Breast epithelium (tissue), 4 donors: ENCODE results near the gene IL27RA. TPM values are rescaled to one million over a fixed set of nuclear protein-coding genes. Genes with fewer than 3 reads are reported as not detected.
A peak's percentile ranks its signal among the peaks of the same experiment; 100 is the strongest.

Experiments
- DNase-seq, 2 donors: peaks; one replicate each; pipeline ENCODE4 v3.0.0-alpha.2; 2019; ENCODE audit warnings: low spot score in 2 of 2
- H3K27ac ChIP-seq, 2 donors: fragments of 200-600 bp; sonication (generic) in 1 of 2; one replicate each; pipeline ENCODE4 v1.5.1; 2016 to 2019; ENCODE audit warnings: mild to moderate bottlenecking in 1 of 2
- H3K27me3 ChIP-seq, 2 donors: fragments of 200-600 bp; sonication (generic) in 1 of 2; one replicate each; pipeline versions ENCODE4 v1.5.1 to v1.6.0; 2017 to 2019; ENCODE audit warnings: control low read depth in 1 of 2, mild to moderate bottlenecking in 1 of 2
- H3K36me3 ChIP-seq: fragments of 200-600 bp; one replicate; pipeline ENCODE4 v1.5.1; 2019
- H3K4me1 ChIP-seq, 2 donors: fragments of 200-600 bp; sonication (generic); one replicate each; pipeline ENCODE4 v1.5.1; 2016 to 2019; ENCODE audit warnings: control low read depth in 1 of 2
- H3K4me3 ChIP-seq, 3 donors: fragments of 200-600 bp; sonication (generic); 1 replicate in 2 of 3; 2 replicates in 1 of 3; pipeline ENCODE4 v1.5.1; 2016 to 2019; ENCODE audit warnings: mild to moderate bottlenecking in 3 of 3, moderate library complexity in 2 of 3
- H3K9me3 ChIP-seq, 2 donors: fragments of 200-600 bp; sonication (generic) in 1 of 2; one replicate each; pipeline ENCODE4 v1.5.1; 2016 to 2019; ENCODE audit warnings: control low read depth in 1 of 2
- POLR2A ChIP-seq: fragments of 450-650 bp; IDR thresholded peaks from one replicate; pipeline ENCODE4 v1.6.1; 2016; ENCODE audit warnings: antibody characterized with exemption, mild to moderate bottlenecking, moderate library complexity
- POLR2AphosphoS5 ChIP-seq, 3 donors: sonication (generic); formaldehyde crosslinking; IDR thresholded peaks; one replicate each; pipeline ENCODE4 v1.6.1; 2017; ENCODE audit warnings: antibody characterized with exemption in 3 of 3
- intact Hi-C: fragments of 100-400 bp; cut with DNase I; formaldehyde crosslinking; loops from one replicate; pipeline ENCODE4 v1.15.1; 2023; ENCODE audit warnings: low total_unique reads
- total RNA-seq, 3 donors: library from RNA; depleted of rRNA; stranded (reverse); fragments of >200 nt; gene quantifications; one replicate each; pipeline ENCODE4 v1.1.0, GENCODE V29; 2016
- TF ChIP-seq, protein P1 (sequence below), 3 donors: fragments of 450-650 bp; IDR thresholded peaks; one replicate each; pipeline ENCODE4 v1.5.1; 2016 to 2017; ENCODE audit warnings: antibody characterized with exemption in 3 of 3, mild to moderate bottlenecking in 3 of 3, moderate library complexity in 3 of 3

Gene IL27RA
- total RNA-seq, 3 donors from 2014 or later, result 5.1 to 11.0 (median 5.2) TPM

DNA sequence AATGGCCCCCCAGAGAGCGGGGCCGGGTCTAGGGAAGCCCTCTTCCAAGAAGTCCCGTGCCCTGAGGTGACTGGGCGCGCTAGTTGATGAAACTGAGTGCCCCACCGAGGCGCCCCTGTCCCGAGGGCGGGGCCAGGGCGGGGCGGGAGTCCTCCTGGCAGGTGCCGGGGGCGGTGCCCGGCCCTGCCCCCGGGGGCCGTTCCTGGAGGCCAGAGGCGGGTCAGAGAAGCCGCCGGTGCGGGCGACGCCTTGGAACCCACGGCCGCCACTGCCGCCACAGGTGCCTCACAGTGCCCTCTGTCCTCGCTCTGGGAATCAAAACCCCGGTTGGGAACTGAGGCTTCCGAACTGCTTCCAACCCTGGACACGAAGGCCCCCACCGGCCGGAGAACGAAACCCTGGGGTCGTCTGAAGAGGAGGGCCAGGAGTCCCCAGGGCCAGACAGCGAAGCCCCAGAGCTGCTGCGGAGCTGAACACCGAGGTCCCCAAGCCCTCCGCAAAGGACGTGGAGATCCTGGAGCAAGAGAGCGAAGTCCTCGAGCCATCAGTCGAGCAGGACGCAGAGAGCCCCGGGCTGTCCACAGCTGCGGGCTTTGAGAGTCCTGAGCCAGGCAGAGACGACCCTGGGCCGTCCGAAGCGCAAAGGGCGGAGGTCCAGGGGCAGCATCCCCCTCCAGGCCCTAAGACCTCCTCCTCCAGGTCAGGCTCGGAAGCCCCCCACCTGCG, 41.1 kb downstream of the IL27RA start, which contains the start of gene MISP3:
Gene MISP3 (plus strand): TSS at position 252 of the 726 bp plus-strand sequence. CDS start 524 bp downstream, outside the sequence.
- no peaks in the 10 kb centered on the region for H3K4me1 ChIP-seq
- TF ChIP-seq POLR2AphosphoS5 (IDR thresholded peaks at IDR 0.05) (no peak), POLR2A (no peak)
- TF ChIP-seq, protein P1, sequence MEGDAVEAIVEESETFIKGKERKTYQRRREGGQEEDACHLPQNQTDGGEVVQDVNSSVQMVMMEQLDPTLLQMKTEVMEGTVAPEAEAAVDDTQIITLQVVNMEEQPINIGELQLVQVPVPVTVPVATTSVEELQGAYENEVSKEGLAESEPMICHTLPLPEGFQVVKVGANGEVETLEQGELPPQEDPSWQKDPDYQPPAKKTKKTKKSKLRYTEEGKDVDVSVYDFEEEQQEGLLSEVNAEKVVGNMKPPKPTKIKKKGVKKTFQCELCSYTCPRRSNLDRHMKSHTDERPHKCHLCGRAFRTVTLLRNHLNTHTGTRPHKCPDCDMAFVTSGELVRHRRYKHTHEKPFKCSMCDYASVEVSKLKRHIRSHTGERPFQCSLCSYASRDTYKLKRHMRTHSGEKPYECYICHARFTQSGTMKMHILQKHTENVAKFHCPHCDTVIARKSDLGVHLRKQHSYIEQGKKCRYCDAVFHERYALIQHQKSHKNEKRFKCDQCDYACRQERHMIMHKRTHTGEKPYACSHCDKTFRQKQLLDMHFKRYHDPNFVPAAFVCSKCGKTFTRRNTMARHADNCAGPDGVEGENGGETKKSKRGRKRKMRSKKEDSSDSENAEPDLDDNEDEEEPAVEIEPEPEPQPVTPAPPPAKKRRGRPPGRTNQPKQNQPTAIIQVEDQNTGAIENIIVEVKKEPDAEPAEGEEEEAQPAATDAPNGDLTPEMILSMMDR (IDR thresholded peaks at IDR 0.05), result peak in 1 of 3 donors; percentile 20
- peak within 1 kb of the TSS; percentile 86 to 93 for H3K27ac ChIP-seq
- H3K36me3 ChIP-seq, result no peaks in the 10 kb centered on the region
- no peak for DNase-seq
- H3K4me3 ChIP-seq, result peak within 1 kb of the TSS; percentile 63 to 73 (median 71)
- intact Hi-C loops, result loop anchor here (10.0 kb wide), 1 partner anchor 188 kb away; no protein-coding TSS in a partner anchor
- H3K9me3 ChIP-seq, result no peaks in the 10 kb centered on the region
- no peaks in the 10 kb centered on the region for H3K27me3 ChIP-seq

DNA sequence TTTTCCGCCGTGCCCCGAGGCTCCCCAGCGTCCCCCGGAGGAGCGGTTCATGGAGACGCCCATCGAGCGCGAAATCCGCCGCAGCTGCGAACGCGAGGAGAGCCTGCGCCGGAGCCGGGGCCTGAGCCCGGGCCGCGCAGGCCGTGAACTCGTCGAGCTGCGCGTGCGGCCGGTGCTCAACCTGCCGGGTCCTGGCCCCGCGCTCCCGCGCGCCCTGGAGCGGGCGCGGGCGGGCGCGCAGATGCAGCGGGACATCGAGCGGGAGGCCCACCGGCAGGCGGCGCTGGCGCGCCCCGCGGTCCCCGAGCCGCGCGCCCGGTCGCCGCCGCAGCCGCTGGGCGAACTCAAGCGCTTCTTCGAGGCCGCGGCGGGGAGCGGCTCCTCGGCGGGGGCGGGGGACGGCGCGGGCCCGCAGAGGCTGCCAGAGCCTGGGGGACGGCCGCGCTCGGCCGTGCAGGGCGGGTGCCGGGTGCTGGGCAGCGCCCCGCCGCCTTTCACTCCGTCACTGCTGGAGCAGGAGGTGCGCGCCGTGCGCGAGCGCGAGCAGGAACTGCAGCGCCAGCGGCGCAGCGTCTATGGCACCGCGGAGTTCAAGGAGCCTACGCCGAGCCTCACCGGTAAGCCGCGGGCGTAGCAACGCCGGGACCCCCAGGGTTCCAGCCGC, 41.8 kb downstream of the IL27RA start:
- TF ChIP-seq, protein P1 (IDR thresholded peaks at IDR 0.05), result peak in 1 of 3 donors; percentile 94
- TF ChIP-seq POLR2A (no peak), POLR2AphosphoS5 (IDR thresholded peaks at IDR 0.05) (peak in 1 of 3 donors; percentile 26)
- intact Hi-C loops, result loop anchor here (10.0 kb wide), 1 partner anchor 189 kb away; no protein-coding TSS in a partner anchor
- no peaks in the 10 kb centered on the region for H3K4me1 ChIP-seq
- peak overlapping the region; percentile 86 to 93 for H3K27ac ChIP-seq
- no peaks in the 10 kb centered on the region for H3K9me3 ChIP-seq
- peak overlapping the region; percentile 63 to 73 (median 71) for H3K4me3 ChIP-seq
- peak; percentile 59 to 68 for DNase-seq
- no peaks in the 10 kb centered on the region for H3K27me3 ChIP-seq
- H3K36me3 ChIP-seq, result no peaks in the 10 kb centered on the region

DNA sequence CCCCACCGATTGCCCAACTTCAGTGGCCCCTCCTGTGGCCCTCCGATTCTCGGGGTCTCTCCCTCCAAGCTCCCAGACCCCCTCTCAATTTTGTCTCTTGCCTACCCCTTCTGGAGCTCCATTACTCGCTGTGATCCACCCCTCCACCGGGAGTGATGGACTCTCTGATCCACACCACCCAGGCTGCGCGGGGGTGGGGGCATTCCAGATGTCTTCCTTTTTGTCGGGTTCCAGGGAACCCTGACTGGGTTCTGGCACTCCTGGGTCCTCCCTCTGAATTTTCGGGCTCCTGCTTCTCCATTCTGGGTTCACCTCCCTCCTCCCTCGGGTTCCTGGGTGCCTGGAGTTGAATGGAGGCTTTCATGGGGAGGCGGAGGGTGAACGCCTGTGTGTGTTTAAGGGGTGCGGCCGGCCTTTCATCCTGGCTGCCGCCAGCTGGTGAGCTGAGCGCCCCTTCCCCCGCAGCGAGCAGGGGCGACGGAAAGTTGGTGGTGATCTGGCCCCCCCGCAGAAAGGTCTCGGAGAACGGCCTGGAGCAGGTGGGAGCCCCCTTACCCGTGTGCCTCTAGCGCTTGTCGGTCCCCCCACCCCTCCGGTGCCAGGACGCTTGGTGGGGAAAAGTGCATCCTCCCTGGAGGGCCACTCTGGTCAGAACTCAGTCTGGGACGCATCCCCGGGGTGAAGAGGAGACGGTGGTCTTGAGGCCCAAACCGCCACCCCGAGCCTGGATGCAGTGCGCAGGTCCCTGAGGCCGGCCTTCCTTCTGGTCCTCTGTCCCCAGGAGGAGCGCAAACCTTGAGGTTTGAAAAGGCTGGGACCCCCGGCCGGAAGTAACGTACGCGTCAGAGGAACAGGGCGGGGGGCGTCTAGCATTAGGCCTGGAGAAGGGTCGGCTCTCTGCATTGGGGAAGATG, 42.6 kb downstream of the IL27RA start:
- H3K9me3 ChIP-seq, result no peaks in the 10 kb centered on the region
- no peaks in the 10 kb centered on the region for H3K4me1 ChIP-seq
- H3K36me3 ChIP-seq, result no peaks in the 10 kb centered on the region
- no peaks in the 10 kb centered on the region for H3K27me3 ChIP-seq
- intact Hi-C loops, result loop anchor here (10.0 kb wide), 1 partner anchor 189 kb away; no protein-coding TSS in a partner anchor
- no peak for TF ChIP-seq POLR2AphosphoS5 (IDR thresholded peaks at IDR 0.05)
- no peak for TF ChIP-seq POLR2A
- TF ChIP-seq, protein P1 (IDR thresholded peaks at IDR 0.05), result no peak
- H3K27ac ChIP-seq, result peak overlapping the region; percentile 86 to 93
- H3K4me3 ChIP-seq, result peak overlapping the region; percentile 63 to 73 (median 71)
- DNase-seq, result no peak

DNA sequence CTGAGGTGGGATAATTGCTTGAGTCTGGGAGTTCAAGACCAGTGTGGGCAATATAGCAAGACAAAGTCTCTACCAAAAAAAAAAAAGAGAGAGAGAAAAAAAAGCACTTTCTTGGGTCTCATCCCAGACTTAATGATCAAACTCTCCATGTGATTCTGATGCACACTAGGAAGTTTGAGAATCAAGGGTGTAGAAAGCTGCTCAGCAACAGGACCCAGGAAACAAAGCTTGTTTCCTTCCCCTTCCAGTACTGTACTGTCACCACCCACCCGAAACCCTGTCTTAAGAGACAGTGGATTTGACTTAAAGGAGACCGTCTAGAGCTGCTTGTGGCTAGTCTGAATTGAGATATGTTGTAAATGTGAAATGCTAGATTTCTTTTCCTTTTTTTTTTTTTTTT, 46.8 kb downstream of the IL27RA start:
- TF ChIP-seq POLR2A (no peak), POLR2AphosphoS5 (IDR thresholded peaks at IDR 0.05) (no peak)
- TF ChIP-seq, protein P1 (IDR thresholded peaks at IDR 0.05), result no peak
- intact Hi-C loops, result loop anchor here (10.0 kb wide), 1 partner anchor 194 kb away; no protein-coding TSS in a partner anchor
- no peak overlapping the region for H3K27ac ChIP-seq
- DNase-seq, result no peak
- no peaks in the 10 kb centered on the region for H3K9me3 ChIP-seq
- no peaks in the 10 kb centered on the region for H3K4me1 ChIP-seq
- H3K4me3 ChIP-seq, result no peak overlapping the region
- H3K27me3 ChIP-seq, result no peaks in the 10 kb centered on the region
- H3K36me3 ChIP-seq, result no peaks in the 10 kb centered on the region
